AG04450 (cell line): ENCODE measurements around the gene FOXQ1. TPM values are rescaled to one million over a fixed set of nuclear protein-coding genes. Genes with fewer than 3 reads are reported as not detected.
"Not testable (repeated sequence)": the region's sequence is repeated elsewhere in the genome, so short reads cannot be mapped to it uniquely, and the experiment has no call there.

Experiments used
- CTCF ChIA-PET: fragments of 300-600, 350-600 bp; formaldehyde crosslinking; extraction: SDS; loops from one replicate; lab custom pipeline; 2022; ENCODE audit warnings: antibody characterized with exemption, inconsistent platforms; lab: Charles Lee
- POLR2A ChIA-PET: fragments of 350-600 bp; formaldehyde crosslinking; extraction: SDS; loops from one replicate; lab custom pipeline; 2021; ENCODE audit warnings: antibody characterized with exemption, inconsistent platforms; lab: Yijun Ruan, JAX
- DNase-seq: peaks from one replicate; pipeline ENCODE4 v3.0.0-alpha.2; 2011; ENCODE audit warnings: low read depth, low spot score
- H3K27ac ChIP-seq: one replicate; pipeline ENCODE4 v1.5.1; 2012; ENCODE audit warnings: low read depth, low read length, control low read depth
- H3K27me3 ChIP-seq: one replicate; pipeline ENCODE4 v1.6.0; 2012; ENCODE audit warnings: low read length; ENCODE audit not compliant: control insufficient read depth, insufficient read depth
- H3K4me3 ChIP-seq: 2 replicates; pipeline ENCODE4 v1.5.1; 2011; ENCODE audit warnings: mild to moderate bottlenecking, low read depth, low read length, control low read depth
- H3K9me3 ChIP-seq: 2 replicates; pipeline ENCODE4 v1.5.1; 2012; ENCODE audit warnings: low read length; ENCODE audit not compliant: control insufficient read depth, insufficient read depth
- polyA plus RNA-seq: library from polyadenylated mRNA; depleted of rRNA; stranded (reverse); fragments of >200 nt; gene quantifications from 2 replicates; pipeline ENCODE4 v1.2.3, GENCODE V29; 2011
- TF ChIP-seq, protein P1 (sequence below): IDR thresholded peaks from 2 replicates; pipeline ENCODE4 v1.5.1; 2011; ENCODE audit warnings: low read depth, low read length, control low read depth, inconsistent platforms

FOXQ1 gene
- polyA plus RNA-seq, 1 experiment = 0.07 TPM

DNA sequence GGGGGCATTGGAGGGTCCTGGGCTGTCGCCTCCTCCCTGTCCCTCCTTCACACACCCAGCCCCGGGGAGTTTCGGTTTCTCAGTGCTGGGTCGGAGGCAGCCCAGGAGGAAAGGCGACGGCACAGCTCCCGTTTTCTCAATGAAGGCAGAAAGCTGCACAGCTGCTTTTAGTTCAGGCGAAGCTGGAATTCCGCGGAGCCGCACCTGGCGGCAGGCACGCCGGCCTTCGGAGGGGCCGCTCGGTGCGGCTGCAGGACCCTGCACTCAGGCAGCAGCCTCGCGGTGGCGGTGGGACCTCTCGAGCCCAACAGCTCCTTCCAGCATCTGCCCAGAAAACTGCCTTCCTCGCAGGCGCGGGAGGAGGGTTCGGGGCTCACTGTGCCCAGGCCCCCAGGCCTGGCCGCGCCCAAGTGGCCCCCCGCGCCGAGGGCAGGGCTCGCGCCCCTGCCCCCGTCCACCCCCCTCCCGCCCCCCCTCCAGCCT lies 4.6 kb downstream of the FOXQ1 start:
- TF ChIP-seq, protein P1, sequence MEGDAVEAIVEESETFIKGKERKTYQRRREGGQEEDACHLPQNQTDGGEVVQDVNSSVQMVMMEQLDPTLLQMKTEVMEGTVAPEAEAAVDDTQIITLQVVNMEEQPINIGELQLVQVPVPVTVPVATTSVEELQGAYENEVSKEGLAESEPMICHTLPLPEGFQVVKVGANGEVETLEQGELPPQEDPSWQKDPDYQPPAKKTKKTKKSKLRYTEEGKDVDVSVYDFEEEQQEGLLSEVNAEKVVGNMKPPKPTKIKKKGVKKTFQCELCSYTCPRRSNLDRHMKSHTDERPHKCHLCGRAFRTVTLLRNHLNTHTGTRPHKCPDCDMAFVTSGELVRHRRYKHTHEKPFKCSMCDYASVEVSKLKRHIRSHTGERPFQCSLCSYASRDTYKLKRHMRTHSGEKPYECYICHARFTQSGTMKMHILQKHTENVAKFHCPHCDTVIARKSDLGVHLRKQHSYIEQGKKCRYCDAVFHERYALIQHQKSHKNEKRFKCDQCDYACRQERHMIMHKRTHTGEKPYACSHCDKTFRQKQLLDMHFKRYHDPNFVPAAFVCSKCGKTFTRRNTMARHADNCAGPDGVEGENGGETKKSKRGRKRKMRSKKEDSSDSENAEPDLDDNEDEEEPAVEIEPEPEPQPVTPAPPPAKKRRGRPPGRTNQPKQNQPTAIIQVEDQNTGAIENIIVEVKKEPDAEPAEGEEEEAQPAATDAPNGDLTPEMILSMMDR = peak; percentile 21; the same call in 1 of the 2 replicates
- H3K27ac ChIP-seq = no peak overlapping the region
- POLR2A ChIA-PET = no interaction called here

DNA sequence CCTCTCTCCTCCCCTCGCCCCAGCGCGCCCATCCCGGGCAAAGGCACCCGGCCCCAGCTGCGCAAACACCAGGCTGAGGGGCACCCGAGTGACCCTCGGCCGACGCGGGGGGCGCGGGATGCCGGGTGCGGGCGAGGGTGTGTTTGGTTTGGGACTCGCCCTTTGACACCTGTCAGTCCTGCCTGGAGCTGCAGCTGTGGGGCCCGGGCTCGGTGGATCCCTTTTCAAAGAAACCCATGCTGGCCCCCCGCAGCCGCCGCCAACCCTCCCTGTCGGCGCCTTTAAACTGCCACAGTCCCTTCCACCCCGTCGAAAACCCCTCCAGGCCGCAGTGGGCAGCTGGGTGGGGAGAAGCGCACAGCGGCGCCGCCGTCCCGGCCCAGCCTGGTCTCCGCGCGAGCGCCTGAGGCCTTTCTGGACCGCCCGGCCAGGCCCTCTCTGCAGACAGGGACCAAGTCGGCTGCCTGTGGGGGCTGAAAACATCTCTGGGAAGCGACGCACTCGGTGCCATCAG lies 5.5 kb downstream of the FOXQ1 start:
- H3K4me3 ChIP-seq = no peak overlapping the region
- peaks cover 36% of the 10 kb centered on the region for H3K27me3 ChIP-seq
- ChIA-PET POLR2A (no interaction called here), CTCF (no interaction called here)
- no peak for DNase-seq
- TF ChIP-seq, protein P1 = no peak
- H3K9me3 ChIP-seq = peaks cover 12% of the 10 kb centered on the region; the same call in 1 of the 2 replicates
- H3K27ac ChIP-seq = no peak overlapping the region

More for the DNA sequence above, 4.6 kb downstream of the FOXQ1 start:
- CTCF ChIA-PET = interaction anchor here (0.6 to 0.9 kb wide), 2 partner anchors 8 to 20 kb away, joined by 3 read pairs; no protein-coding TSS in a partner anchor
- Histone ChIP-seq H3K27me3 (peaks cover 40% of the 10 kb centered on the region), H3K4me3 (peak overlapping the region; percentile 59), H3K9me3 (peaks cover 12% of the 10 kb centered on the region; the same call in 1 of the 2 replicates)
- no peak for DNase-seq

DNA sequence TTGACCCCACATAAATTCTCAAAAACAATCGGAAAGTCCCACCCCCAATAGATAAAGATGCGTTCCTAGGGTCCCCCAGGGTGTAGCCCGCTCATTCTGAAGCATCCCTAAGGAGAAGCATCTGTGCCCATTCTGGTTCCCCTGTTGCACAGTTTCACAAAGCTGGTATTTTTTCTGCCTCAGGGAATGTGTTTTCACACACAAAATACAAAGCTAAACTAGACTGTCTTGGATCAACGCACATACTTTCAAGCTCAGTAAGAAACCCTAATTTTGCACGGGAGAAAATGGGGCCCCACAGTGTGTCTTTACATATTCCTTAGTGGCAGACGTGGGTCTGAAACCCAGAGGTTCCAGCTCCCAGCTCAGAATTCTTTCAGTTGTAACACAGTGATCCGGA lies 6.1 kb downstream of the FOXQ1 start:
- Histone ChIP-seq H3K4me3 (no peak overlapping the region), H3K27ac (no peak overlapping the region), H3K9me3 (peaks cover 12% of the 10 kb centered on the region; the same call in 1 of the 2 replicates), H3K27me3 (peaks cover 31% of the 10 kb centered on the region)
- TF ChIP-seq, protein P1 = no peak
- DNase-seq = no peak
- ChIA-PET CTCF (no interaction called here), POLR2A (no interaction called here)

DNA sequence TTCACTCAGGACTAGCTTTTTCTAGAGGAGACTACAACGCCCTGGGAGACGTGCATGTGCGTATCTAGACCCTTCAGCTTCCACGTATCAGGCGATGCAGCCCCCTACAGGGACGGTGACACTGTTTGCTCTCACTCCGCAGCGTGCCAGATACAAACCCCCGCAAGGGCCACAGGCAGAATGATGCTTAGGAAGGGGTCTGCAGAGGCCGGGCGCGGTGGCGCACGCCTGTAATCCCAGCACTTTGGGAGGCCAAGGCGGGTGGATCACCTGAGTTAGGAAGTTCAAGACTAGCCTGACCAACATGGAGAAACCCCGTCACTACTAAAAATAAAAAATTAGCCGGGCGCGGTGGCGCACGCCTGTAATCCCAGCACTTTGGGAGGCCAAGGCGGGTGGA lies 6.7 kb downstream of the FOXQ1 start:
- Histone ChIP-seq H3K9me3 (peaks cover 12% of the 10 kb centered on the region; the same call in 1 of the 2 replicates), H3K27me3 (peaks cover 30% of the 10 kb centered on the region)
- POLR2A ChIA-PET, DNase-seq, CTCF ChIA-PET, H3K27ac ChIP-seq, H3K4me3 ChIP-seq: not testable (repeated sequence)

DNA sequence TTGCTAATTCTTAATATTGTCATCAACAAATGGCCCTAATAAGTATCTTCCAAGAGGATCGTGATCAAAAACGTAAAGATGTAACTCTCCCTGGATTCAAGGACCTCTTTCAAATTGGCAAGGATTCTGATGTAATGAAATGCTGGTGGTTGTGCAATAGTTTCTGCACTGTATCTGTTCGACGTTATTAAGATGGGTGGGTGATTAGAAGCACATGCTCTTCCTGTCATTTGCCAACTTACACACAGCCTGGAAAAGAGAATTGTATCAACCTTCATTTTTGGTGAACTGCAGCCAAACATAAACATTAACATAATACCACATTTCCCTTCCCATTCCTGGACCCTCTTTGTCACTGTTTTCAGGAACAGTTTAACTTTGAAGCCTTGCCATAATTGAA lies 9.8 kb downstream of the FOXQ1 start:
- TF ChIP-seq, protein P1 = no peak
- Histone ChIP-seq H3K4me3 (no peak overlapping the region), H3K27ac (no peak overlapping the region), H3K9me3 (peaks cover 12% of the 10 kb centered on the region; the same call in 1 of the 2 replicates), H3K27me3 (no peaks in the 10 kb centered on the region)
- CTCF ChIA-PET = interaction anchor here (0.6 kb wide), 1 partner anchor 202 kb away, joined by 3 read pairs; no protein-coding TSS in a partner anchor
- POLR2A ChIA-PET = no interaction called here
- no peak for DNase-seq
